GM18520 (cell line): ENCODE measurements around the gene MEN1.
"Not testable (repeated sequence)": the region's sequence is repeated elsewhere in the genome, so short reads cannot be mapped to it uniquely, and the experiment has no call there.

ENCODE experiments used
- ATAC-seq: cut with Tn5 transposase; IDR thresholded peaks from one replicate; pipeline ENCODE4 v1.9.1; 2021; ENCODE audit not compliant: unreplicated experiment

MEN1 gene

GRCh38 chr11:64846998-64847666, 36.8 kb upstream of the MEN1 start:
- ATAC-seq = no peak

DNA sequence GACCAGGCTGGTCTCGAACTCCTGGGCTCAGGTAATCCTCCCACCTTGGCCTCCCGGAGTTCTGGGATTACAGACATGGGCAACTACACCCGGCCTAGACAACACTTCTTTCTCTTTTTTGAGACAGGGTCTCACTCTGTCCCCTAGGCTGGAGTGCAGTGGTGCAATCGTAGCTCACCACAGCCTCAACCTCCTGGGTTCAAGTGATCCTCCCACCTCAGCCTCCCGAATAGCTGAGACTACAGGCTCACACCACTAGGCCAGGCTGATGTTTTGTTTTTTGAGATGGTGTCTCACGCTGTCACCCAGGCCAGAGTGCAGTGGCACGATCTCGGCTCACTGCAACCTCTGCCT, 35.4 kb upstream of the MEN1 start:
- ATAC-seq = not testable (repeated sequence)

- no peak for ATAC-seq
Measured at GRCh38 chr11:64845129-64845775, 34.9 kb upstream of the MEN1 start.

- ATAC-seq = no peak
Measured at GRCh38 chr11:64844330-64845128, 34.2 kb upstream of the MEN1 start, which contains the start of gene CDC42BPG. CDC42BPG (minus strand) TSS chr11:64844653; CDS start chr11:64844569, 84 bp downstream.

DNA sequence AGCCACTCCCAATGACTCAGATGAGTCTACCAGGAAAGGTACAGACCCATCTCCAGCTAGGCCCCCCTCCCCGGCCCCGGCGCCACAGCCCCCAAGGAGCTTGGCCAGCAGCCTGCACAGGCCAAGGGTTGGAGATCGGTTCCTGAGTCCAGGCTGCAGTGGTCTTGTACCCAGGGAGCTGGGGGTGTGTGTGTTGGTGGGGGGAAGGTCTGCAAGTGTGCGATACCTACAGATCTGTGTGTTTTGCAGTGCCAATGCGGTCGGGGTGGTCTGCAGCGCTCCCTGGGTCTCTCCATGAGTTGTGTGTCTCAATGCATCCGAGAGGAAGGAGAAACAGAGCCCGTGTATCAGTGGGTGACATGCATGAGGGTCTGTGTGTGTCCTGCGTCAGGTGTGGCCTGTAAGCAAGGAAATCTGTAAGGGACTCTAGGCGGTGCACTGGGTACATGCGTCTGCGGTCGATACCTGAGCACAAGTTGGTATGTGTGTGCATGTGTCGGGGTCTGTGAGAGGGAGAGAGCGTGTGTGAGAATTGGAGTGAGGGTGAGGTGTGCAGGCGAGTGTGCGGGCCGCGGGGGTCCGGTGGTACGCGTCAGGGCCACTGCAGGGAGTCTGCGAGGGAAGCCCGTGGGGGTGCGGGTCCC, 33.5 kb upstream of the MEN1 start:
- ATAC-seq = no peak

GRCh38 chr11:64842851-64843685, 32.7 kb upstream of the MEN1 start:
- no peak for ATAC-seq

GRCh38 chr11:64842366-64842759, 32.0 kb upstream of the MEN1 start:
- ATAC-seq = no peak

DNA sequence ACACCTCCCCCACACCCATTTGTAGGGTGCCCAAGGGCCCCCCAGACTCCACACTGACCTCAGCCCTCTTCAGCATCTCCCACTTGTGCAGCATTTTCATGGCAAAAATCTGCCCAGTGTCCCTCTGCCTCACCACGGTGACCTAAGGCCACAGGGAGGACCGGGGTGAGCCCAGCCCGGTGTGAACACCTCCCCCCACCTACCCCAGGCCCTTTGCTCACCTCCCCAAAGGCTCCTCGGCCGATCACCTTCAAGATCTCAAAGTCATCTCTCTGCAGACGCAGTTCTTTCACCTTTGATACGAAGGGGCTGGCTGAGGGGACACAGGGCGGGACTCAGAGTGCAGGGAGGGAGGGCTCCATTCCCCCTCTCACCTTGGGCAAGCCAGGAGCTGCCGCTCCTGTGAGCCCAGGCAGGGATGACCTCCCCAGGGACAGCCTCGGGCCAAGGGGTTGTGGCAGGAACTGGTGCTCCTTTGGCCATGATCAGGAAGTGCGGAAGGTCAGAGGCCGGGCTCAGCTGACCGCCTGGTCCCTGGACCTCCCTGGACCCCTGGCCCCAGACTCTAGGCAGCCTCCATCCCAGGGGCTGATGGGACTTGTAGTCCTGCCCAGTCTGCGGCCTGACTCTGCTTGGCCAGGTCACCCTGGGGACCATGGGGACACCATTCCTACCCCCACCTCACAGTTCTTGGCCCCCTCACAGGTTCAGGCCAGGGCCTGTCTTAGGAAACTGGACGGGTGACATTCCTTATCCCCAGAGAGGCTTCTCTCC, 31.4 kb upstream of the MEN1 start:
- ATAC-seq = no peak

DNA sequence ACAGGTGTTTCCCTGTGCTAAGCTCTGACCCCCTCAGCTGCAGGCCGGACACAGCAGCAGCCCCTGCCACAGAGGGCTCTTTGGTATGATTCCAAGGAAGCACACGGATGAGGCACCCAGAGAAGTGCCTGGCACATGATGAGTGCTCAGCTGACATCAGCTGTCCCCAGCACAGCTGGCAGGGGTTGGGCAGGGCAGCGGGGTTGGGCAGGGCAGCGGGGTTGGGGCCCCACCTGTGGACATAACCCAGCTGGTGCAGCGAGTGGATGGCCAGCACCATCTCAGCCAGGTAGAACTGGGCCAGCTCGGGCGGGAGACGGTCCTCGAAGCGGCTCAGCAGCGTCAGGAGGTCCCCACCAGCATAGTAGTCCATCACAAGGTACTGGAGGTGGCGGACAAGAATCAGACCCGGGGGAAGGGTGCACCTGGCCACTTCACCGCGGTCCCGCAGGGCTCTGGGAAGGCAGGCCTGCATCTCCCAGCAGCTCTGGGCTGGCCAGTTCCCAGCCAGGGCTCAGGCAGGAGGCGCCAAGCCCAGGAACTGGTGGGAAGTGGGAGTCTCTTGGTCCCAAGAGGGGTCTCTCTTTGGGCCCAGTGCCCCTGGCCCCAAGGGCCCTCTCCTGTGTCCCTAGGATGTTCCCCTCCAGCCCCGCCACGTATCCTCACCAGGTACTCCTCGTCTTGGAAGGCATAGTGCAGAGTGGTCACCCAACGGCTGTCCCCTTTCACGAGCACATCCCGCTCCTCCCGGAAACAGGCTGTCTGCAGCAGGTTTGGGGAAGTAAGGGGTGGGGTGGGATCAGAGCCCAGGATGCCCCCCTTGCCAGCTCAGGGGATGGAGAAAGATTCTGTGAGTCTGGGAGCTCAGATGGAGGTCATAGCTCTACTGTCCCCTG, 29.8 kb upstream of the MEN1 start:
- ATAC-seq = no peak

DNA sequence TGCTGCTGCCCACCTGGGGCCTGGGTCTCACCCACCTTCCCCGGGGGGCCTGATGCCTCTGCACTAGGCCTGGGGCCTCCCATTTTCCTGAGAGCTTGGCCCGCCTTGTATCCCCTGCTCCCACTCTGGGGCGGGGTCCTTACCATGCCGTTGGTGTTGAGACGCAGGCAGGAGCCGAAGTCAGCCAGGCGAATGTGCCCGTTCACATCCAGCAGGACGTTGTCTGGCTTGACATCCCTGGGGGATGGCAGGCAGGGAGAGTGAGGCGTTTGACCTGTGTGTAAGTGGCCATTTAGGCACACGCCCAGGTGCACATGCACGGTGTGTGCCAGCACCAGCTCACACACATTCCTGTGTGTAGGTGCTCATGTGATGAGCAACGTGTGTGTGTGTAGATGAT, 29.0 kb upstream of the MEN1 start:
- no peak for ATAC-seq

GRCh38 chr11:64838600-64839334, 28.4 kb upstream of the MEN1 start:
- no peak for ATAC-seq

- ATAC-seq = no peak
Measured at GRCh38 chr11:64837887-64838351, 27.6 kb upstream of the MEN1 start.

DNA sequence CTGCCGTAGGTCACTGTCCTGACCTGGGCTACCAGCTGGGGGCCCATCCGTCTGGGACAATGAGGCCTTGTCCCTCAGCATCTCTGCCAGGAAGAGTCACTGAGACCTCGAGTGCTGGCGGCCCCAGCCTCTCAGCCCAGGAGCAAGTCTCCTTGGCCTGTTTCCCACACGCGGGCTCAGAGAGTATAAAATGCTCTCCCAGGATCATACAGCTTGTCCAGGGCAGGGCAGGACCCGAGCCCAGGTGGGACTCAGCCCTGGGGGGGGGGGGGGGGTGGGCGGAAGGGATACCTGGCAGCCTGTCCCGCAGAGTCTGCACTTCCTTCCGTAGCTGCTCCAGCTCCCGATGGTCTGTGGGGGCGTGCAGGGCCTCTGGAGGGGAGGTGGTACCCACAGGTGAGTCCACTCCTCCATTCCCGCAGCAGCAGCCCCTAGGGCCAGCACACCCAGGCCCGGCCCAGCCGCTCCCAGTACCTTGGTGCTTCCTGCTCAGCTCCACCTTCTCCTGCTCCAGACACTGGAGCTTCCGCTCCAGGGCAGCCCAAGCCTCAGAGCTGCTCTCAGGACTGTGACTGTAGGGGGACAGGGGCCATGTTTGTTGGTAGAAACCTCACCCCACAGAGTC, 26.2 kb upstream of the MEN1 start:
- ATAC-seq = no peak

DNA sequence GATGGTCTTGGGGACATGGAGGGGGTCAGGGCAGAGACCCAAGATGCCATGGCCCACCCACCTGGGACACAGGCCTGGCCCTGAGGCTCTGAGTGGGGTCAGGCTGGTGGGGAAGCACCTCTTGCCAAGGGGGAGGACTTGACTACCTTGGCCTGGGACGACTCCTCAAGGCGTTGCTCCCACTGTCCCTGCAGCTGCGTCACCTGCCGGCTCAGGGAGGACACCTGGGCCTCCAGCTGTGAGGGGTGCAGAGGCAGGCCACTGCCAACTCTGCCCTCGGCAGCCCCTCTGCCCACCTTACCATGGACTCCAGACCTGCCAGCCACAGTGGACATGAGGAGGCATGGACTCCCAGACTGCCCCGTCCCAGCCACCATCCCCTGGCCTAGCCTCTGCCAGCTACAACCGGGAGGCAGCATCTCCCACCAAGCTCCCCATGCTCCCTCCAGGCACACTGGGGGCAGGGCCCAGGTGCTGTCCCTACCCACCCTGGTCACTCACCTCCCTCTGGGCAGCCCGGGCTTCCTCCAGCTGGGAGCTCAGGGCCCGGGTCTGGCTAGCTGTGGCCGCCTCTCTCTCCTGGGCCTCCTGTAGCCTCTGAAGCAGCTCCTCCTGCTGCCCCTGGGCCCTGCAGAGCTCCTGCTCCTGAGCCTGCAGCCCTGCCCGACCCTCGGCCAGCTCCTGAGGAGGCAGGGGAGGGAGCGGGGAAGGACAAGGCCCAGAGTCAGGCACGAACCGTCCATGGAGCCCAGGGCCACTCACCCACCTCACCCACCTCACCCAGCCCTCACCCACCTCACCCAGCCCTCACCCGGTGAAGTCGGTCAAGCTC, 25.5 kb upstream of the MEN1 start:
- ATAC-seq = no peak

- ATAC-seq = no peak
Measured at GRCh38 chr11:64834723-64835615, 24.6 kb upstream of the MEN1 start.
